Measurements from ENCODE around the gene RTL1. TPM values are rescaled to one million over a fixed set of nuclear protein-coding genes. Genes with fewer than 3 reads are reported as not detected.

Gene RTL1
- total RNA-seq, 1 donor from 2014 or later: not detected

- peaks cover 6% of the 10 kb centered on the region for H3K27me3 ChIP-seq
- ATAC-seq: no peak
- DNase-seq: peak; percentile 54
- no peaks in the 10 kb centered on the region for H3K9me3 ChIP-seq
- no peaks in the 10 kb centered on the region for H3K36me3 ChIP-seq
- H3K4me1 ChIP-seq: no peaks in the 10 kb centered on the region
- no peak overlapping the region for H3K4me3 ChIP-seq
- H3K27ac ChIP-seq: no peak overlapping the region
- no peak for TF ChIP-seq CTCF (IDR thresholded peaks at IDR 0.05)
- intact Hi-C loops (cut with DNase I): no loop called here
Observed at GRCh38 chr14:100882991-100883788, 20.3 kb downstream of the RTL1 start.

- Histone ChIP-seq H3K27me3 (peaks cover 6% of the 10 kb centered on the region), H3K36me3 (no peaks in the 10 kb centered on the region), H3K4me1 (no peaks in the 10 kb centered on the region), H3K27ac (no peak overlapping the region), H3K4me3 (no peak overlapping the region), H3K9me3 (no peaks in the 10 kb centered on the region)
- DNase-seq (peak; percentile 52), ATAC-seq (no peak)
- intact Hi-C loops (cut with DNase I): no loop called here
- TF ChIP-seq CTCF (IDR thresholded peaks at IDR 0.05): no peak
Observed at GRCh38 chr14:100882026-100882967, 21.2 kb downstream of the RTL1 start.

- H3K4me1 ChIP-seq: no peaks in the 10 kb centered on the region
- no peak overlapping the region for H3K27ac ChIP-seq
- ATAC-seq: no peak
- H3K4me3 ChIP-seq: no peak overlapping the region
- no peaks in the 10 kb centered on the region for H3K9me3 ChIP-seq
- DNase-seq: peak; percentile 55
- no peaks in the 10 kb centered on the region for H3K36me3 ChIP-seq
- intact Hi-C loops (cut with DNase I): no loop called here
- H3K27me3 ChIP-seq: peaks cover 6% of the 10 kb centered on the region
- TF ChIP-seq CTCF (IDR thresholded peaks at IDR 0.05): no peak
Observed at GRCh38 chr14:100881211-100882025, 22.1 kb downstream of the RTL1 start.

GRCh38 chr14:100880271-100881101 is 23.0 kb downstream of the RTL1 start:
- Histone ChIP-seq H3K4me1 (no peaks in the 10 kb centered on the region), H3K9me3 (no peaks in the 10 kb centered on the region), H3K27me3 (peaks cover 6% of the 10 kb centered on the region), H3K27ac (no peak overlapping the region), H3K36me3 (no peaks in the 10 kb centered on the region), H3K4me3 (no peak overlapping the region)
- ATAC-seq (no peak), DNase-seq (no peak)
- no peak for TF ChIP-seq CTCF (IDR thresholded peaks at IDR 0.05)
- intact Hi-C loops (cut with DNase I): no loop called here
